Occipital lobe (tissue), 2 donors: ENCODE measurements around the gene APBA2. TPM values are rescaled to one million over a fixed set of nuclear protein-coding genes. Genes with fewer than 3 reads are reported as not detected.

Source experiments
- DNase-seq: peaks from one replicate; lab custom pipeline; 2025; lab: John Stamatoyannopoulos, UW
- total RNA-seq: library from RNA; depleted of rRNA; stranded (reverse); fragments of >200 nt; gene quantifications from one replicate; pipeline ENCODE4 v1.2.3, GENCODE V29; 2014

Gene APBA2
- total RNA-seq, 1 donor from 2014 or later: 108 TPM

GRCh38 chr15:29131840-29132420 lies 246.2 kb downstream of the APBA2 start:
- no peak for DNase-seq

- DNase-seq: no peak
These were observed 247.0 kb downstream of the APBA2 start for GRCh38 chr15:29132735-29133181.

- DNase-seq: no peak
These were observed 247.5 kb downstream of the APBA2 start for GRCh38 chr15:29133321-29133720.

- no peak for DNase-seq
These were observed 248.0 kb downstream of the APBA2 start for GRCh38 chr15:29133791-29134190.

GRCh38 chr15:29134239-29134638 lies 248.5 kb downstream of the APBA2 start:
- DNase-seq: no peak

- DNase-seq: no peak
These were observed 249.0 kb downstream of the APBA2 start for GRCh38 chr15:29134641-29135308.

GRCh38 chr15:29135309-29135657 lies 249.5 kb downstream of the APBA2 start:
- no peak for DNase-seq

GRCh38 chr15:29135702-29136646 lies 250.2 kb downstream of the APBA2 start:
- no peak for DNase-seq

- DNase-seq: no peak
These were observed 252.5 kb downstream of the APBA2 start for GRCh38 chr15:29138260-29138659.

- DNase-seq: no peak
These were observed 253.3 kb downstream of the APBA2 start for GRCh38 chr15:29139072-29139471.

GRCh38 chr15:29139540-29140459 lies 254.0 kb downstream of the APBA2 start:
- DNase-seq: no peak

- DNase-seq: no peak
These were observed 254.9 kb downstream of the APBA2 start for GRCh38 chr15:29140475-29141307.

GRCh38 chr15:29141308-29142128 lies 255.7 kb downstream of the APBA2 start:
- DNase-seq: no peak

- DNase-seq: no peak
These were observed 256.5 kb downstream of the APBA2 start for GRCh38 chr15:29142129-29142747.

GRCh38 chr15:29143293-29143692 lies 257.5 kb downstream of the APBA2 start:
- DNase-seq: no peak

GRCh38 chr15:29143909-29144635 lies 258.3 kb downstream of the APBA2 start:
- DNase-seq: no peak

- no peak for DNase-seq
These were observed 263.9 kb downstream of the APBA2 start for GRCh38 chr15:29149738-29150075.
